ENCODE measurements around the gene KIRREL1. TPM values are rescaled to one million over a fixed set of nuclear protein-coding genes. Genes with fewer than 3 reads are reported as not detected.

KIRREL1 gene
- polyA plus RNA-seq, 1 donor (not counting 4 experiments of a cell fraction or from before 2014, with no cell fraction given), result 19.7 TPM

DNA sequence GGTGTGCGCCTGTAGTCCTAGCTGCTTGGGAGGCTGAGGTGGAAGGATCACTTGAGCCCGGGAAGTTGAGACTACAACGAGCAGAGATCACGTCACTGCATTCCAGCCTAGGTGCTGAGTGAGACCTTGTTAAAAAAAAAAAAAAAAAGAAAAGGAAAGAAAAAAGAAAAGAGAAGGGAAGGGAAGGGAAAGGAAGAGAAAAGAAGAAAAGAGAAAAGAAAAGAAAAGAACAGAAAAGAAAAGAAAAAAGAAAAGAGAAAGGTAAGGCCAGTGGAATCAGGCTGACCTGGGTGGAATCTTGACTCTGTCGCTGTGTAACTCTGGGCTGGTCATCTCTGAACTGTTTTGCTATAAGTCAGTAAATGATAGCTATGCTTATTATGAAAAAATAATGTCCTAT lies 33.7 kb upstream of the KIRREL1 start:
- DNase-seq (ENCODE audit: low read depth, low spot score) (no peak), FAIRE-seq (no peak)
- Histone ChIP-seq H3K36me3 (ENCODE audit: control insufficient read depth in 2 of 2, extremely low read depth in 1 of 2, insufficient read depth in 2 of 2, low read length in 2 of 2) (no peaks in the 10 kb centered on the region), H3K4me3 (ENCODE audit: control insufficient read depth in 2 of 3, extremely low read depth in 1 of 3, insufficient read depth in 2 of 3, low read depth in 1 of 3, low read length in 3 of 3) (no peak overlapping the region), H3K4me1 (ENCODE audit: control insufficient read depth, extremely low read depth, insufficient read depth, low read length) (peaks cover 16% of the 10 kb centered on the region), H3K9me3 (ENCODE audit: control insufficient read depth, low read depth, low read length) (no peaks in the 10 kb centered on the region), H4K20me1 (ENCODE audit: control insufficient read depth, extremely low read depth, insufficient read depth, low read length) (no peaks in the 10 kb centered on the region), H2AFZ (ENCODE audit: control insufficient read depth, low read length) (no peak overlapping the region), H3K4me2 (ENCODE audit: control insufficient read depth, extremely low read depth, insufficient read depth, low read depth, low read length) (no peak overlapping the region), H3K27ac (ENCODE audit: control insufficient read depth, insufficient read depth, low read length) (no peak overlapping the region), H3K79me2 (ENCODE audit: control insufficient read depth, insufficient read depth, low read length) (no peaks in the 10 kb centered on the region), H3K27me3 (ENCODE audit: control insufficient read depth, extremely low read depth, insufficient read depth, low read length) (peaks cover 8% of the 10 kb centered on the region), H3K9me1 (ENCODE audit: control insufficient read depth, extremely low read depth, insufficient read depth, low read length) (no peaks in the 10 kb centered on the region), H3K9ac (ENCODE audit: control insufficient read depth, extremely low read depth, insufficient read depth, low read length) (no peak overlapping the region)
- TF ChIP-seq, protein P1, sequence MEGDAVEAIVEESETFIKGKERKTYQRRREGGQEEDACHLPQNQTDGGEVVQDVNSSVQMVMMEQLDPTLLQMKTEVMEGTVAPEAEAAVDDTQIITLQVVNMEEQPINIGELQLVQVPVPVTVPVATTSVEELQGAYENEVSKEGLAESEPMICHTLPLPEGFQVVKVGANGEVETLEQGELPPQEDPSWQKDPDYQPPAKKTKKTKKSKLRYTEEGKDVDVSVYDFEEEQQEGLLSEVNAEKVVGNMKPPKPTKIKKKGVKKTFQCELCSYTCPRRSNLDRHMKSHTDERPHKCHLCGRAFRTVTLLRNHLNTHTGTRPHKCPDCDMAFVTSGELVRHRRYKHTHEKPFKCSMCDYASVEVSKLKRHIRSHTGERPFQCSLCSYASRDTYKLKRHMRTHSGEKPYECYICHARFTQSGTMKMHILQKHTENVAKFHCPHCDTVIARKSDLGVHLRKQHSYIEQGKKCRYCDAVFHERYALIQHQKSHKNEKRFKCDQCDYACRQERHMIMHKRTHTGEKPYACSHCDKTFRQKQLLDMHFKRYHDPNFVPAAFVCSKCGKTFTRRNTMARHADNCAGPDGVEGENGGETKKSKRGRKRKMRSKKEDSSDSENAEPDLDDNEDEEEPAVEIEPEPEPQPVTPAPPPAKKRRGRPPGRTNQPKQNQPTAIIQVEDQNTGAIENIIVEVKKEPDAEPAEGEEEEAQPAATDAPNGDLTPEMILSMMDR (optimal IDR thresholded peaks at IDR 0.05 in 1 of 3, IDR thresholded peaks at IDR 0.05 in 1 of 3, conservative IDR thresholded peaks at IDR 0.05 in 1 of 3; ENCODE audit: extremely low read depth in 1 of 3, insufficient read depth in 2 of 3, low read length in 3 of 3), result no peak
- TF ChIP-seq EZH2 (IDR thresholded peaks at IDR 0.05; ENCODE audit: low read length), result no peak
- dilution Hi-C loops (cut with MboI; ENCODE audit: extremely low pct_ligation_motif_present, low sequenced_read_pairs), result loop anchor here (25.0 kb wide), 1 partner anchor 153 kb away; no protein-coding TSS in a partner anchor

DNA sequence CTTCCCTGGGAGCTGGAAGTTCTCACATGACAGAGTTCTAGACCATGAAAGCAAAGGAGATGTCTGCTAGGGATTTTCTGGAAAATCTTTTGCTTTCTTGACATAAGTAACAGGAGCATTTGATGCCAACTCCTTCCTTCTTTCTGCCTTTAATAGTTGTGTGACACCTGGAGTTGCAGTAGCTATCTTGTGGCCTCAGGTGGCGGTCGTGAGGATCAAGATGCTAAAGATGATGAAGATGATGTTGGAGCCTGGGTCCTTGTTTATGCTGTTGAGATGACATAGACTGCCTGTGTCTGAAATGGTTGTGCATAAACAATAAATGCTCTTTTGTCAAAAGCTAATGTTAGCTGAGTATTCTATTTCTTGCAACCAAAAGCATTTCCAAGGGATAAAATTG lies 32.7 kb upstream of the KIRREL1 start:
- no peaks in the 10 kb centered on the region for H3K79me2 ChIP-seq (ENCODE audit: control insufficient read depth, insufficient read depth, low read length)
- DNase-seq (ENCODE audit: low read depth, low spot score) (no peak), FAIRE-seq (no peak)
- H3K36me3 ChIP-seq (ENCODE audit: control insufficient read depth in 2 of 2, extremely low read depth in 1 of 2, insufficient read depth in 2 of 2, low read length in 2 of 2), result no peaks in the 10 kb centered on the region
- H3K4me2 ChIP-seq (ENCODE audit: control insufficient read depth, extremely low read depth, insufficient read depth, low read depth, low read length), result no peak overlapping the region
- no peak overlapping the region for H3K27ac ChIP-seq (ENCODE audit: control insufficient read depth, insufficient read depth, low read length)
- H3K4me3 ChIP-seq (ENCODE audit: control insufficient read depth in 2 of 3, extremely low read depth in 1 of 3, insufficient read depth in 2 of 3, low read depth in 1 of 3, low read length in 3 of 3), result no peak overlapping the region
- dilution Hi-C loops (cut with MboI; ENCODE audit: extremely low pct_ligation_motif_present, low sequenced_read_pairs), result loop anchor here (25.0 kb wide), 1 partner anchor 152 kb away; no protein-coding TSS in a partner anchor
- H2AFZ ChIP-seq (ENCODE audit: control insufficient read depth, low read length), result no peak overlapping the region
- no peak overlapping the region for H3K9ac ChIP-seq (ENCODE audit: control insufficient read depth, extremely low read depth, insufficient read depth, low read length)
- TF ChIP-seq, protein P1 (optimal IDR thresholded peaks at IDR 0.05 in 1 of 3, IDR thresholded peaks at IDR 0.05 in 1 of 3, conservative IDR thresholded peaks at IDR 0.05 in 1 of 3; ENCODE audit: extremely low read depth in 1 of 3, insufficient read depth in 2 of 3, low read length in 3 of 3), result no peak
- no peak for TF ChIP-seq EZH2 (IDR thresholded peaks at IDR 0.05; ENCODE audit: low read length)
- no peaks in the 10 kb centered on the region for H3K9me3 ChIP-seq (ENCODE audit: control insufficient read depth, low read depth, low read length)
- peaks cover 8% of the 10 kb centered on the region for H3K27me3 ChIP-seq (ENCODE audit: control insufficient read depth, extremely low read depth, insufficient read depth, low read length)
- H3K4me1 ChIP-seq (ENCODE audit: control insufficient read depth, extremely low read depth, insufficient read depth, low read length), result peaks cover 16% of the 10 kb centered on the region
- no peaks in the 10 kb centered on the region for H4K20me1 ChIP-seq (ENCODE audit: control insufficient read depth, extremely low read depth, insufficient read depth, low read length)
- H3K9me1 ChIP-seq (ENCODE audit: control insufficient read depth, extremely low read depth, insufficient read depth, low read length), result no peaks in the 10 kb centered on the region

All from keratinocyte (primary cell).